ENCODE results near the gene MTHFS.
"Not testable (repeated sequence)": the region's sequence is repeated elsewhere in the genome, so short reads cannot be mapped to it uniquely, and the experiment has no call there.

Gene MTHFS

DNA sequence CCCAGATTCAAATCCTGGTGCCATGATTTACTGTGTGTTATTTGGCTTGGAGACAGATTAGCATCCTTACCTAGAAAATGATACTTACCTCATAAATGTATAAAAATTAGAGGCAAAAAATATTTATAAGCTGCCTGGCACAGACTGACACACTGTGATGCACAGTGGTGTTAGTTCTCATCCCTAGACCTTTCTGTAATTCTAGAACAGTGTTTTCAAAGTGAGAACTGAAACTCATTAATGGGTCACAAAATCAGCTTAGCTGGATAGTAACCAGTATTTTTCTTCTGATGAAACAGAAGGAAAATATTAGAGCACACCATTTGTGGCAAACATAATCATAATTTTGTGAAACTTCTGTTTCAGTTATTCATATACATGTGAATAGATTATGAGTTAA lies 17.9 kb upstream of the MTHFS start:
- POLR2A ChIA-PET, result no interaction called here
- DNase-seq (ENCODE audit: extremely low spot score), result no peak
- TF ChIP-seq HDGF (IDR thresholded peaks at IDR 0.05; ENCODE audit: borderline replicate concordance), result no peak
- TF ChIP-seq LEF1 (IDR thresholded peaks at IDR 0.05; ENCODE audit: borderline replicate concordance), result no peak
- TF ChIP-seq TARDBP (IDR thresholded peaks at IDR 0.05), result no peak
- TF ChIP-seq FOXK2 (IDR thresholded peaks at IDR 0.05), result no peak
- no peak for TF ChIP-seq SUZ12 (IDR thresholded peaks at IDR 0.05)
- TF ChIP-seq FOXA1 (IDR thresholded peaks at IDR 0.05), result no peak
- no peak for TF ChIP-seq ARNT (IDR thresholded peaks at IDR 0.05)
- TF ChIP-seq ZNF384 (IDR thresholded peaks at IDR 0.05), result no peak
- no peak for TF ChIP-seq CTBP1 (IDR thresholded peaks at IDR 0.05; ENCODE audit: borderline replicate concordance)
- TF ChIP-seq BHLHE40 (IDR thresholded peaks at IDR 0.05; ENCODE audit: borderline replicate concordance), result no peak
- no peak for TF ChIP-seq L3MBTL2 (conservative IDR thresholded peaks at IDR 0.05)
- no peak for TF ChIP-seq FOXM1 (IDR thresholded peaks at IDR 0.05; ENCODE audit: borderline replicate concordance)
- no peak for TF ChIP-seq NFRKB (IDR thresholded peaks at IDR 0.05)
- no peak for TF ChIP-seq ELF4 (IDR thresholded peaks at IDR 0.05)
- TF ChIP-seq SP1 (IDR thresholded peaks at IDR 0.05), result no peak
- TF ChIP-seq, protein P1, sequence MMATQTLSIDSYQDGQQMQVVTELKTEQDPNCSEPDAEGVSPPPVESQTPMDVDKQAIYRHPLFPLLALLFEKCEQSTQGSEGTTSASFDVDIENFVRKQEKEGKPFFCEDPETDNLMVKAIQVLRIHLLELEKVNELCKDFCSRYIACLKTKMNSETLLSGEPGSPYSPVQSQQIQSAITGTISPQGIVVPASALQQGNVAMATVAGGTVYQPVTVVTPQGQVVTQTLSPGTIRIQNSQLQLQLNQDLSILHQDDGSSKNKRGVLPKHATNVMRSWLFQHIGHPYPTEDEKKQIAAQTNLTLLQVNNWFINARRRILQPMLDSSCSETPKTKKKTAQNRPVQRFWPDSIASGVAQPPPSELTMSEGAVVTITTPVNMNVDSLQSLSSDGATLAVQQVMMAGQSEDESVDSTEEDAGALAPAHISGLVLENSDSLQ (IDR thresholded peaks at IDR 0.05), result no peak
- CTCF ChIA-PET, result no interaction called here

DNA sequence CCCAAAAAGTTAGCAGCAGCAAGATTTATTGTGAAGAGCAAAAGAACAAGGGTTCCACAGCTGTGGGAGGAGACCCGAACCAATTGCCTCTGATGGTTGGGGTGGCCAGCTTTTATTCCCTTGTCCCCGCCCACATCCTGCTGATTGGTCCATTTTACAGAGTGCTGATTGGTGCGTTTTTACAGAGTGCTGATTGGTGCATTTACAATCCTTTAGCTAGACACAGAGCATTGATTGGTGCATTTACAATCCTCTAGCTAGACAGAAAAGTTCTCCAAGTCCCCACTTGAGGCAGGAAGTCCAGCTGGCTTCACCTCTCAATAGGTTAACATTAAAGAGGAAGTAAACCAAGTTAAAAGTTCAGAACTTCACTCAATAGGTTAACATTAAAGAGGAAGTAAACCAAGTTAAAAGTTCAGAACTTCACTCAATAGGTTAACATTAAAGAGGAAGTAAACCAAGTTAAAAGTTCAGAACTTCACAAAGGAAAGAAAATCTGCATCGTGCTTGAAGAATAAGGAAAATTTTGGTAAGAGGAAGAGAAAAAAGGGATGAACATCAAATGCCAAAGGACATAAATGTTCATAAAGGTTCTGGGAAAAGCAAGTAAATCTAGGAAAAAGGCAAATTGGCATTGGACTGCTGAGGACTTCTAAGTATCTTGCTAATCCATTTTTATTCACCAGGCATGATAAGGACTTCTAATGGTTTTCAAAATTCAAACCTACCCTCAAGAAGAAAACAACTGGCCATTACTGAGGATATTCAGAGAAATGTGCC lies 12.9 kb upstream of the MTHFS start:
- DNase-seq (ENCODE audit: extremely low spot score), result not testable (repeated sequence)
- POLR2A ChIA-PET, result interaction anchor here (1.3 to 1.4 kb wide), 2 partner anchors 12 to 13 kb away, joined by 3 read pairs; no protein-coding TSS in a partner anchor
- CTCF ChIA-PET, result interaction anchor here (0.6 kb wide), 1 partner anchor 51 kb away, joined by 6 read pairs; no protein-coding TSS in a partner anchor

DNA sequence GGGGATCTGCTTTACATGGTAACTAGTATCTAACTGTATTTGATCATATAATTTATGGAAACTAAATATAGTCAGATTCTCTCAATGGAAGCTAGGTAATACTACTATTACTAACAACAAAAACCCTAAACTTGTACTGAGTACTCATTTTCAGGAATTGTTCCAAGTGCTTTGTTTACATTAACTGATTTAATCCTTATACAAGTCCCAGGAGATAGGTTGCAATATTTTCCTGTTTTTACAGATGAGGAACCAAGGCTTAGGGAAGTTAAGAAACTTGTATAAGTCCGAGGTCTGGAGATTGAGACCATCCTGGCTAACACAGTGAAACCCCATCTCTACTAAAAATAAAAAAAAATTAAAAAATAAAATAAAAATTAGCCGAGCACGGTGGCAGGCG lies 7.5 kb upstream of the MTHFS start:
- no peak for DNase-seq (ENCODE audit: extremely low spot score)
- no peak for TF ChIP-seq LEF1 (IDR thresholded peaks at IDR 0.05; ENCODE audit: borderline replicate concordance)
- TF ChIP-seq FOXK2 (IDR thresholded peaks at IDR 0.05), result no peak
- TF ChIP-seq NFRKB (IDR thresholded peaks at IDR 0.05), result no peak
- TF ChIP-seq SUZ12 (IDR thresholded peaks at IDR 0.05), result no peak
- TF ChIP-seq CTBP1 (IDR thresholded peaks at IDR 0.05; ENCODE audit: borderline replicate concordance), result no peak
- no peak for TF ChIP-seq BHLHE40 (IDR thresholded peaks at IDR 0.05; ENCODE audit: borderline replicate concordance)
- no peak for TF ChIP-seq FOXA1 (IDR thresholded peaks at IDR 0.05)
- TF ChIP-seq TARDBP (IDR thresholded peaks at IDR 0.05), result no peak
- TF ChIP-seq ELF4 (IDR thresholded peaks at IDR 0.05), result no peak
- no peak for TF ChIP-seq L3MBTL2 (conservative IDR thresholded peaks at IDR 0.05)
- no peak for TF ChIP-seq HDGF (IDR thresholded peaks at IDR 0.05; ENCODE audit: borderline replicate concordance)
- no peak for TF ChIP-seq FOXM1 (IDR thresholded peaks at IDR 0.05; ENCODE audit: borderline replicate concordance)
- TF ChIP-seq ARNT (IDR thresholded peaks at IDR 0.05), result no peak
- no peak for TF ChIP-seq ZNF384 (IDR thresholded peaks at IDR 0.05)
- TF ChIP-seq SP1 (IDR thresholded peaks at IDR 0.05), result no peak
- TF ChIP-seq, protein P1 (IDR thresholded peaks at IDR 0.05), result no peak
- ChIA-PET CTCF (interaction anchor here (0.6 kb wide), 1 partner anchor 88 kb away, joined by 4 read pairs; no protein-coding TSS in a partner anchor), POLR2A (interaction anchor here (2.1 kb wide), 1 partner anchor 19 kb away, joined by 13 read pairs; no protein-coding TSS in a partner anchor)

DNA sequence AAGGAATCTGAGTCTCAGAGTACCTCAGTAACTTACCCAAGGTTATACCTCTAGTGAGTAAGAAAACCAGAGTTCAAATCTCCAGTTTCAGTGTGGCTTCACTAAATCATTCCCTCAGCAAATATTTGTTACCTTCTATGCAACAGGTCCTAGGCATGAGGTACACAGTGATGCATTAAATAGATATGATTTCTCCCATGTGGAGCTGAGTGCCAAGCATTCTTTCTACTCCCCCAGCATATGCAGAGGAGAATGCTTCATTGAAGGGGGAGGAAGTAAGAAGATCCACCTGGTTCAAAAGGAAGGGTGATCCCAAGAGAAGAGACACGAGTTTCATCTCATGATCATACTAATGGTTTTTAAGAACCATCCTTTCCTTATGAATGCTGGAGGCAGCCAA lies 6.8 kb upstream of the MTHFS start:
- CTCF ChIA-PET, result no interaction called here
- POLR2A ChIA-PET, result no interaction called here
- TF ChIP-seq L3MBTL2 (conservative IDR thresholded peaks at IDR 0.05) (no peak), NFRKB (IDR thresholded peaks at IDR 0.05) (no peak)
- DNase-seq (ENCODE audit: extremely low spot score), result no peak

DNA sequence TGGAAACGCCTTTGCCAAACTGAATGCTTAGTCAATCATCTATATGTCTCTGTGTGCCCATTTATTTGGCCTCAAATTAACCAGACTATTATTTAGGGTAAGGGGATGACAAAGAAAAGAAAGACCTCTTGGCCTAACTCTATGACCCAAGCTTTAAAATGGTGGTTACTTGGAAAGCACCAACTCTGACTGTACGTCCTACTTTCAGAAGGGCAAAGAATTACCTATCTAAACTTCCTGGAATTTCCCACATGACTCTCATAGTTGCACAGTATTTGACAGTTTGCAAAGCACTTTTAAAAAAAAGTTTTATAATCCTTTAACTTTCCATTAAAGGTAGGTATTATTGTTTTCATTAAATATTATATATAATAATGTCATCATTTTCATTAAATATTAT lies 6.3 kb upstream of the MTHFS start:
- POLR2A ChIA-PET, result no interaction called here
- TF ChIP-seq CTBP1 (IDR thresholded peaks at IDR 0.05; ENCODE audit: borderline replicate concordance) (no peak), FOXM1 (IDR thresholded peaks at IDR 0.05; ENCODE audit: borderline replicate concordance) (no peak), BHLHE40 (IDR thresholded peaks at IDR 0.05; ENCODE audit: borderline replicate concordance) (no peak), ZNF384 (IDR thresholded peaks at IDR 0.05) (no peak), FOXA1 (IDR thresholded peaks at IDR 0.05) (no peak), LEF1 (IDR thresholded peaks at IDR 0.05; ENCODE audit: borderline replicate concordance) (no peak), ARNT (IDR thresholded peaks at IDR 0.05) (no peak), L3MBTL2 (conservative IDR thresholded peaks at IDR 0.05) (no peak), FOXK2 (IDR thresholded peaks at IDR 0.05) (no peak), HDGF (IDR thresholded peaks at IDR 0.05; ENCODE audit: borderline replicate concordance) (no peak), SUZ12 (IDR thresholded peaks at IDR 0.05) (no peak), ELF4 (IDR thresholded peaks at IDR 0.05) (no peak), TARDBP (IDR thresholded peaks at IDR 0.05) (no peak), NFRKB (IDR thresholded peaks at IDR 0.05) (no peak), SP1 (IDR thresholded peaks at IDR 0.05) (no peak)
- TF ChIP-seq, protein P1 (IDR thresholded peaks at IDR 0.05), result no peak
- DNase-seq (ENCODE audit: extremely low spot score), result no peak
- CTCF ChIA-PET, result no interaction called here

DNA sequence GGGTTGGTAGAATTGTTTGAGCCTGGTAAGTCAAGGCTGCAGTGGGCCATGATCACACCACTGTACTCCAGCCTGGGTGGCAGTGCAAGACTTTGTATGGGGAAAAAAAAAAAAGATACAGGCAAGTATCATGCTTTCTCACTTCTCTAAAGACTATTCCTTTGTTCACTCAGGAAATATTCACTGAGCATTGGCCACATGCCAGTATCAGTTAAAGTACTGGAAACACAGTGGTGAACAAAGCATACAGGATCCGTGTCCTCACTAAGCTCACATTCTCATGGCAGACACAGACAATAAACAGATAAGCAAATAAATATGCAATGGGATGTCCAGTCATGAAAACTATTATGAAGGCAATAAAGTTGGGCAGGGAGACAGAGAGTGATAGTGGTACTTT lies 5.1 kb upstream of the MTHFS start:
- DNase-seq (ENCODE audit: extremely low spot score), result no peak
- POLR2A ChIA-PET, result interaction anchor here (1.0 to 1.4 kb wide), 2 partner anchors 21 kb away, joined by 3 read pairs; no protein-coding TSS in a partner anchor
- TF ChIP-seq ZNF384 (IDR thresholded peaks at IDR 0.05), result no peak
- no peak for TF ChIP-seq FOXK2 (IDR thresholded peaks at IDR 0.05)
- TF ChIP-seq, protein P1 (IDR thresholded peaks at IDR 0.05), result no peak
- TF ChIP-seq FOXM1 (IDR thresholded peaks at IDR 0.05; ENCODE audit: borderline replicate concordance), result no peak
- no peak for TF ChIP-seq BHLHE40 (IDR thresholded peaks at IDR 0.05; ENCODE audit: borderline replicate concordance)
- TF ChIP-seq HDGF (IDR thresholded peaks at IDR 0.05; ENCODE audit: borderline replicate concordance), result no peak
- no peak for TF ChIP-seq FOXA1 (IDR thresholded peaks at IDR 0.05)
- TF ChIP-seq SP1 (IDR thresholded peaks at IDR 0.05), result no peak
- TF ChIP-seq SUZ12 (IDR thresholded peaks at IDR 0.05), result no peak
- TF ChIP-seq ELF4 (IDR thresholded peaks at IDR 0.05), result no peak
- no peak for TF ChIP-seq L3MBTL2 (conservative IDR thresholded peaks at IDR 0.05)
- no peak for TF ChIP-seq NFRKB (IDR thresholded peaks at IDR 0.05)
- no peak for TF ChIP-seq TARDBP (IDR thresholded peaks at IDR 0.05)
- no peak for TF ChIP-seq ARNT (IDR thresholded peaks at IDR 0.05)
- TF ChIP-seq CTBP1 (IDR thresholded peaks at IDR 0.05; ENCODE audit: borderline replicate concordance), result no peak
- no peak for TF ChIP-seq LEF1 (IDR thresholded peaks at IDR 0.05; ENCODE audit: borderline replicate concordance)
- CTCF ChIA-PET, result no interaction called here

DNA sequence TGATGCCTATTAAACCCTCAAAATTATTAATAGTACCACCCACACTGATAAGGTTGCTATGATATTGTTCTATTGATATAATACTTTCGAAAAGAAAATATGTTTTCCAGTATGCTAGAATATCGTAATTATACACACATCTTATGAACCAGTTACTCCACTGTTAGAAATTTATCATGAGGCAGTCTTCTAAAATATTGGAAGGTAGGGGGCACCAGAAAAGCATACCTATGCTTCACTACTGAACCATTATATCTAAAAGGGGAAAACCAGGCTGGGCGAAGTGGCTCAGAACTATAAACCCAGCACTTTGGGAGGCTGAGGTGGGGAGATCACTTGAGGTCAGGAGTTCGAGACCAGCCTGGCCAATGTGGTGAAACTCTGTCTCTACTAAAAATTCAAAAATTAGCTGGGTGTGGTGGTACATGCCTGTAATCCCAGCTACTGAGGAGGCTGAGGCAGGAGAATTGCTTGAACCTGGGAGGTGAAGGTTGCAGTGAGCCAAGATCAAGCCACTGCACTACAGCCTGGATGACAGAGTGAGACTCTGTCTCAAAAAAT lies 4.1 kb upstream of the MTHFS start:
- DNase-seq (ENCODE audit: extremely low spot score); CTCF ChIA-PET: not testable (repeated sequence)
- POLR2A ChIA-PET, result interaction anchor here (1.4 kb wide), 1 partner anchor 22 kb away, joined by 3 read pairs; no protein-coding TSS in a partner anchor

All from HEK293T (cell line).